HepG2 (cell line): ENCODE results near the gene AP5Z1. TPM values are rescaled to one million over a fixed set of nuclear protein-coding genes. Genes with fewer than 3 reads are reported as not detected.

Source experiments
- ATAC-seq: fragments of 200-7000 bp; cut with Tn5 transposase; 3 replicates; pipeline ENCODE4 v1.9.1; 2020; ENCODE audit warnings: mild to moderate bottlenecking, moderate library complexity
- BruUV-seq: library from RNA; stranded (reverse); fragments of 400-500 nt; replicated peaks from 2 replicates; lab custom pipeline; 2021; lab: Mats Ljungman, UMichigan
- CTCF ChIA-PET: fragments of 300-600 bp; formaldehyde crosslinking; extraction: SDS; loops from one replicate; lab custom pipeline; 2021; ENCODE audit warnings: low total read pairs, inconsistent platforms, low intra/inter-chr PET ratio; lab: Yijun Ruan, JAX
- POLR2A ChIA-PET: fragments of 350-600 bp; sonication (Branson Sonifier 250); formaldehyde crosslinking; loops from one replicate; lab custom pipeline; 2020; ENCODE audit warnings: antibody characterized with exemption, inconsistent platforms; lab: Yijun Ruan, JAX
- DNase-seq: peaks from one replicate; pipeline ENCODE4 v3.0.0-alpha.2; 2015; ENCODE audit warnings: low spot score
- FAIRE-seq: peaks from 3 replicates; lab custom pipeline; 2011; peaks lifted over from hg19 to GRCh38; lab: Jason Lieb, UNC
- H2AFZ ChIP-seq: one replicate; pipeline ENCODE4 v1.6.1; 2011; ENCODE audit warnings: low read length, inconsistent platforms
- H3K27ac ChIP-seq: fragments of 300-600 bp; 3 replicates; pipeline ENCODE4 v1.8.0; 2011; ENCODE audit warnings: mixed run types, mild to moderate bottlenecking, mixed read lengths, low read length, inconsistent platforms; ENCODE audit not compliant: insufficient read depth; ENCODE audit errors: extremely low read length
- H3K27me3 ChIP-seq, 2 experiments: fragments of 200-600 bp in 1 of 2; 2 replicates in 1 of 2; 3 replicates in 1 of 2; pipeline versions ENCODE4 v1.6.0 to v1.8.0; 2011; ENCODE audit warnings: low read length in 2 of 2, mild to moderate bottlenecking in 2 of 2, moderate library complexity in 2 of 2, inconsistent platforms in 1 of 2; ENCODE audit not compliant: insufficient read depth in 2 of 2, control insufficient read depth in 1 of 2
- H3K36me3 ChIP-seq, 2 experiments: fragments of 200-600 bp in 1 of 2; replicated peaks in 1 of 2; 2 replicates in 1 of 2; 3 replicates in 1 of 2; pipeline versions ENCODE4 v1.5.1 to v1.8.0; 2011; ENCODE audit warnings: low read length in 2 of 2, inconsistent platforms in 1 of 2; ENCODE audit not compliant: insufficient read depth in 2 of 2, control insufficient read depth in 1 of 2
- H3K4me1 ChIP-seq: 2 replicates; pipeline ENCODE4 v1.5.1; 2012; ENCODE audit warnings: low read length, inconsistent platforms; ENCODE audit not compliant: insufficient read depth
- H3K4me2 ChIP-seq: 2 replicates; pipeline ENCODE4 v1.6.0; 2011; ENCODE audit warnings: low read depth, low read length, inconsistent platforms
- H3K4me3 ChIP-seq, 3 experiments: fragments of 200-600 bp in 1 of 3; sonication (generic), shearing (Covaris generic) in 1 of 3; replicated peaks in 1 of 3; 2 replicates each; pipeline ENCODE4 v1.5.1; 2011 to 2016; ENCODE audit warnings: low read length in 3 of 3, inconsistent platforms in 2 of 3, low read depth in 2 of 3, mild to moderate bottlenecking in 2 of 3, control low read depth in 1 of 3, mixed read lengths in 1 of 3; ENCODE audit not compliant: insufficient read depth in 1 of 3
- H3K79me2 ChIP-seq: one replicate; pipeline ENCODE4 v1.6.1; 2011; ENCODE audit warnings: low read length, inconsistent platforms; ENCODE audit not compliant: insufficient read depth
- H3K9ac ChIP-seq: 2 replicates; pipeline ENCODE4 v1.6.0; 2011; ENCODE audit warnings: mild to moderate bottlenecking, low read depth, low read length, inconsistent platforms; ENCODE audit not compliant: insufficient read depth
- H3K9me3 ChIP-seq: 2 replicates; pipeline ENCODE4 v1.5.1; 2012; ENCODE audit warnings: mild to moderate bottlenecking, low read length
- H4K20me1 ChIP-seq: 2 replicates; pipeline ENCODE4 v1.6.0; 2011; ENCODE audit warnings: inconsistent platforms, mild to moderate bottlenecking, low read length, moderate library complexity; ENCODE audit not compliant: insufficient read depth
- BRCA1 ChIP-seq: sonication (generic); formaldehyde crosslinking; IDR thresholded peaks from 2 replicates; pipeline ENCODE4 v1.4.0; 2020; ENCODE audit warnings: missing genetic modification reagents
- ERF ChIP-seq: IDR thresholded peaks from 2 replicates; pipeline ENCODE4 v1.6.1; 2018; ENCODE audit warnings: missing biosample characterization, missing genetic modification reagents
- FOXC1 ChIP-seq: sonication (generic); formaldehyde crosslinking; IDR thresholded peaks from 2 replicates; pipeline ENCODE4 v1.8.0; 2022; ENCODE audit warnings: mild to moderate bottlenecking, missing genetic modification reagents, borderline replicate concordance
- HMG20A ChIP-seq: IDR thresholded peaks from 2 replicates; pipeline ENCODE4 v1.6.1; 2016; ENCODE audit warnings: borderline replicate concordance
- KAT8 ChIP-seq: IDR thresholded peaks from 2 replicates; pipeline ENCODE4 v1.6.1; 2016; ENCODE audit warnings: missing genetic modification reagents, missing compliant biosample characterization
- MIER2 ChIP-seq: IDR thresholded peaks from 2 replicates; pipeline ENCODE4 v1.6.1; 2016; ENCODE audit warnings: missing biosample characterization, missing genetic modification reagents
- NR2F1 ChIP-seq, 2 experiments: fragments of 450-650 bp in 1 of 2; formaldehyde crosslinking in 1 of 2; IDR thresholded peaks; 2 replicates each; pipeline versions ENCODE4 v1.5.0 to v1.6.1; 2016 to 2020; ENCODE audit warnings: mild to moderate bottlenecking in 1 of 2, missing compliant biosample characterization in 1 of 2, missing genetic modification reagents in 1 of 2, moderate library complexity in 1 of 2
- PRDM15 ChIP-seq: sonication (generic); formaldehyde crosslinking; IDR thresholded peaks from 2 replicates; pipeline ENCODE4 v1.4.0; 2020; ENCODE audit warnings: missing genetic modification reagents
- SOX6 ChIP-seq, 2 experiments: fragments of 450-650 bp in 1 of 2; sonication (generic) in 1 of 2; formaldehyde crosslinking in 1 of 2; IDR thresholded peaks; 2 replicates each; pipeline versions ENCODE4 v1.4.0 to v1.6.1; 2017 to 2020; ENCODE audit warnings: antibody characterized with exemption in 1 of 2, mild to moderate bottlenecking in 1 of 2, missing genetic modification reagents in 1 of 2
- TBL1XR1 ChIP-seq: fragments of 150-350 bp; IDR thresholded peaks from 2 replicates; pipeline ENCODE4 v1.6.1; 2014; ENCODE audit warnings: borderline replicate concordance, low read length; ENCODE audit not compliant: partially characterized antibody
- ZBTB37 ChIP-seq: sonication (generic); formaldehyde crosslinking; IDR thresholded peaks from 2 replicates; pipeline ENCODE4 v1.4.0; 2020; ENCODE audit warnings: mild to moderate bottlenecking, missing genetic modification reagents
- ZFAT ChIP-seq: sonication (generic); formaldehyde crosslinking; conservative IDR thresholded peaks from 2 replicates; pipeline ENCODE4 v1.8.1; 2023; ENCODE audit warnings: missing genetic modification reagents, inconsistent platforms
- ZMAT3 ChIP-seq: sonication (generic); formaldehyde crosslinking; conservative IDR thresholded peaks from 2 replicates; pipeline ENCODE4 v1.7.0; 2021; ENCODE audit warnings: missing genetic modification reagents
- ZMYM4 ChIP-seq: sonication (generic); formaldehyde crosslinking; IDR thresholded peaks from 2 replicates; pipeline ENCODE4 v1.8.1; 2023; ENCODE audit warnings: mild to moderate bottlenecking, missing genetic modification reagents
- ZNF253 ChIP-seq: sonication (generic); formaldehyde crosslinking; IDR thresholded peaks from 2 replicates; pipeline ENCODE4 v1.8.0; 2022; ENCODE audit warnings: mild to moderate bottlenecking, missing genetic modification reagents, borderline replicate concordance
- ZNF263 ChIP-seq: sonication (generic); formaldehyde crosslinking; IDR thresholded peaks from 2 replicates; pipeline ENCODE4 v1.4.0; 2020; ENCODE audit warnings: missing genetic modification reagents
- ZNF331 ChIP-seq: sonication (generic); formaldehyde crosslinking; IDR thresholded peaks from 2 replicates; pipeline ENCODE4 v1.4.0; 2020; ENCODE audit warnings: missing genetic modification reagents
- ZNF350 ChIP-seq: sonication (generic); formaldehyde crosslinking; IDR thresholded peaks from 2 replicates; pipeline ENCODE4 v1.4.0; 2020; ENCODE audit warnings: mild to moderate bottlenecking, low read depth, missing genetic modification reagents, borderline replicate concordance
- ZNF567 ChIP-seq: sonication (generic); formaldehyde crosslinking; IDR thresholded peaks from 2 replicates; pipeline ENCODE4 v1.8.1; 2023; ENCODE audit warnings: mild to moderate bottlenecking, missing genetic modification reagents, borderline replicate concordance
- ZSCAN25 ChIP-seq: sonication (generic); formaldehyde crosslinking; IDR thresholded peaks from 2 replicates; pipeline ENCODE4 v1.8.0; 2022; ENCODE audit warnings: mild to moderate bottlenecking, missing genetic modification reagents
- WGBS: methylation state at CpG from one replicate; pipeline ENCODE4 v1.1.6; 2017; ENCODE audit warnings: low lambda C conversion rate; 5-methylcytosine and 5-hydroxymethylcytosine counted together
- in situ Hi-C: cut with HindIII; loops from 2 replicates; pipeline ENCODE4 v1.10.0; 2017; ENCODE audit warnings: low pct_unique_long_range_greater_than_20kb; ENCODE audit not compliant: extremely low pct_ligation_motif_present
- intact Hi-C: fragments of 100-400 bp; cut with micrococcal nuclease; formaldehyde crosslinking; loops from one replicate; pipeline ENCODE4 v1.10.0; 2022; ENCODE audit not compliant: unreplicated experiment
- polyA plus RNA-seq, 8 experiments: library from polyadenylated mRNA; depleted of rRNA in 3 of 8; stranded (reverse) in 7 of 8; unstranded in 1 of 8; fragments of >200 nt; fragmentation: Illumina TruSeq in 4 of 8; extraction: Trizol in 4 of 8; gene quantifications; 2 replicates each; pipeline versions ENCODE4 v1.2.1 to v1.2.3, GENCODE V29; 2011 to 2016; ENCODE audit warnings: low read depth in 4 of 8, missing spikeins in 1 of 8, mixed read lengths in 1 of 8; ENCODE audit not compliant: insufficient read depth in 1 of 8
- total RNA-seq, 5 experiments: library from RNA; depleted of rRNA; stranded (reverse); fragments of >200 nt; fragmentation: Illumina TruSeq; extraction: Trizol; gene quantifications; 2 replicates each; pipeline ENCODE4 v1.2.3, GENCODE V29; 2016; ENCODE audit warnings: low read depth in 1 of 5

Gene AP5Z1
- total and polyA plus RNA-seq, 2 of the 13 experiments (the other 11 are each of a cell fraction or from before 2014, with no cell fraction given), result 9.3 to 15.1 TPM

GRCh38 chr7:4742051-4742573 lies 33.3 kb upstream of the AP5Z1 start:
- CTCF ChIA-PET, result no interaction called here
- peak; percentile 55 for ATAC-seq
- Histone ChIP-seq H3K4me1 (peaks cover 89% of the 10 kb centered on the region), H3K79me2 (peaks cover 34% of the 10 kb centered on the region), H3K4me2 (peak overlapping the region; percentile 38), H3K9me3 (no peaks in the 10 kb centered on the region), H3K27ac (peak overlapping the region; percentile 85), H3K36me3 (peaks cover 15 to 31% of the 10 kb centered on the region in 2 experiments), H3K27me3 (no peaks in the 10 kb centered on the region), H2AFZ (no peak overlapping the region), H4K20me1 (peaks cover 4% of the 10 kb centered on the region; the same call in 1 of the 2 replicates), H3K4me3 (peak overlapping the region in 1 of 3 experiments; percentile 12; a peak in 1 of 6 replicates), H3K9ac (peak overlapping the region; percentile 48)
- in situ Hi-C loops (no loop called here), intact Hi-C loops (no loop called here)
- peak; percentile 36 for FAIRE-seq
- BruUV-seq, result no TSS peak
- 45% methylated on average over 22 of the region's 23 CpGs for WGBS
- DNase-seq, result peak; percentile 91
- POLR2A ChIA-PET, result interaction anchor here (1.0 to 3.6 kb wide), 2 partner anchors 27 to 33 kb away, joined by 3 to 15 read pairs; partner anchors contain the start of gene AP5Z1
- TF ChIP-seq ERF (CRISPR knock-in tag) (peak; percentile 91), ZNF350 (CRISPR knock-in tag) (peak; percentile 87), ZNF253 (CRISPR knock-in tag) (peak; percentile 60; the same call in 1 of the 2 replicates), ZNF567 (CRISPR knock-in tag) (0 out of 2 replicates have a peak, but pooled peaks have one; percentile 49), ZNF331 (peak; percentile 39; the same call in 1 of the 2 replicates), MIER2 (CRISPR knock-in tag) (0 out of 2 replicates have a peak, but pooled peaks have one; percentile 29), ZSCAN25 (0 out of 2 replicates have a peak, but pooled peaks have one; percentile 67), BRCA1 (no peak), HMG20A (peak; percentile 55; the same call in 1 of the 2 replicates), FOXC1 (CRISPR knock-in tag) (no peak), ZMYM4 (CRISPR knock-in tag) (peak; percentile 51; the same call in 1 of the 2 replicates), SOX6 (IDR thresholded peaks at IDR 0.05) (no peak), SOX6 (CRISPR knock-in tag; IDR thresholded peaks at IDR 0.05) (peak; percentile 89), ZNF263 (CRISPR knock-in tag) (no peak), ZBTB37 (no peak), KAT8 (CRISPR knock-in tag) (peak; percentile 35; the same call in 1 of the 2 replicates), TBL1XR1 (peak; percentile 53), ZFAT (CRISPR knock-in tag) (no peak), NR2F1 (CRISPR knock-in tag; IDR thresholded peaks at IDR 0.05) (peak in 1 of 2 experiments; percentile 16; a peak in 1 of 4 replicates), PRDM15 (0 out of 2 replicates have a peak, but pooled peaks have one; percentile 22), ZMAT3 (CRISPR knock-in tag) (peak; percentile 94)
